Nephron (organoid): Measurements from ENCODE around the gene ASTN2.

Source experiments
- H3K27ac Mint-ChIP-seq, 3 experiments: 2 replicates each; pipeline ENCODE4 v1.8.0; 2020; ENCODE audit warnings: mixed read lengths in 3 of 3, mild to moderate bottlenecking in 2 of 3, moderate library complexity in 1 of 3
- H3K27me3 Mint-ChIP-seq: 2 replicates; pipeline ENCODE4 v1.8.0; 2021; ENCODE audit warnings: low read depth, mild to moderate bottlenecking, moderate library complexity, mixed read lengths
- H3K36me3 Mint-ChIP-seq: 2 replicates; pipeline ENCODE4 v1.8.0; 2020; ENCODE audit warnings: low read depth, mixed read lengths
- H3K4me1 Mint-ChIP-seq: 2 replicates; pipeline ENCODE4 v1.8.0; 2020; ENCODE audit warnings: mixed read lengths
- H3K4me3 Mint-ChIP-seq, 3 experiments: 2 replicates each; pipeline ENCODE4 v1.8.0; 2020; ENCODE audit warnings: mild to moderate bottlenecking in 3 of 3, mixed read lengths in 3 of 3, moderate library complexity in 2 of 3
- H3K9me3 Mint-ChIP-seq: 2 replicates; pipeline ENCODE4 v1.8.0; 2020; ENCODE audit warnings: mixed read lengths
- TF ChIP-seq, protein P1 (sequence below), 3 experiments: fragments of 200-600 bp; sonication (generic); IDR thresholded peaks; one replicate each; pipeline ENCODE4 v1.5.0; 2021; ENCODE audit warnings: antibody characterized with exemption in 3 of 3; ENCODE audit not compliant: unreplicated experiment in 3 of 3

Gene ASTN2

DNA sequence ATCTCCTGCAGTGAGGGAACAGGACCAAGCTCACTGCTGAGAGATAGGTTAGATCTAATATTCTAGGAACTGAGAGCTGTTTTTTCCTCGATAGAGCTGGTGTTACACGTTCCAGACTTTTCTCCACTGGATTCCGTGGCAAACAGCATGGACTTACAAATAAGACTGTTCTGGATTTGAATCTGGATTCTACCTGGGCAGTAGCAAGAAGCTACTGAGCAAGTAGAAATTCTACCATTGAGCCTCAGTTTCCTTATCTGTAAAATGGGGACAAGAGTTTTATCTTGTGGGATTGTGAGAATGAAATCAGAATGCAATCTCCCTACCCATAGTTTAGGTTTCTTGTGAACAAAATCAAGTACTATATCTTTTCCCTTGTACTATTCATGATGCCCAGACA is 966.4 kb downstream of the ASTN2 start:
- peaks cover 26% of the 10 kb centered on the region for H3K4me1 Mint-ChIP-seq
- no peaks in the 10 kb centered on the region for H3K36me3 Mint-ChIP-seq
- no peaks in the 10 kb centered on the region for H3K9me3 Mint-ChIP-seq
- no peak overlapping the region for H3K4me3 Mint-ChIP-seq
- H3K27ac Mint-ChIP-seq, result peak overlapping the region in 2 of 3 experiments; percentile 29 to 48
- no peaks in the 10 kb centered on the region for H3K27me3 Mint-ChIP-seq
- TF ChIP-seq, protein P1, sequence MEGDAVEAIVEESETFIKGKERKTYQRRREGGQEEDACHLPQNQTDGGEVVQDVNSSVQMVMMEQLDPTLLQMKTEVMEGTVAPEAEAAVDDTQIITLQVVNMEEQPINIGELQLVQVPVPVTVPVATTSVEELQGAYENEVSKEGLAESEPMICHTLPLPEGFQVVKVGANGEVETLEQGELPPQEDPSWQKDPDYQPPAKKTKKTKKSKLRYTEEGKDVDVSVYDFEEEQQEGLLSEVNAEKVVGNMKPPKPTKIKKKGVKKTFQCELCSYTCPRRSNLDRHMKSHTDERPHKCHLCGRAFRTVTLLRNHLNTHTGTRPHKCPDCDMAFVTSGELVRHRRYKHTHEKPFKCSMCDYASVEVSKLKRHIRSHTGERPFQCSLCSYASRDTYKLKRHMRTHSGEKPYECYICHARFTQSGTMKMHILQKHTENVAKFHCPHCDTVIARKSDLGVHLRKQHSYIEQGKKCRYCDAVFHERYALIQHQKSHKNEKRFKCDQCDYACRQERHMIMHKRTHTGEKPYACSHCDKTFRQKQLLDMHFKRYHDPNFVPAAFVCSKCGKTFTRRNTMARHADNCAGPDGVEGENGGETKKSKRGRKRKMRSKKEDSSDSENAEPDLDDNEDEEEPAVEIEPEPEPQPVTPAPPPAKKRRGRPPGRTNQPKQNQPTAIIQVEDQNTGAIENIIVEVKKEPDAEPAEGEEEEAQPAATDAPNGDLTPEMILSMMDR (IDR thresholded peaks at IDR 0.05; ENCODE audit: unreplicated experiment in 3 of 3), result no peak

DNA sequence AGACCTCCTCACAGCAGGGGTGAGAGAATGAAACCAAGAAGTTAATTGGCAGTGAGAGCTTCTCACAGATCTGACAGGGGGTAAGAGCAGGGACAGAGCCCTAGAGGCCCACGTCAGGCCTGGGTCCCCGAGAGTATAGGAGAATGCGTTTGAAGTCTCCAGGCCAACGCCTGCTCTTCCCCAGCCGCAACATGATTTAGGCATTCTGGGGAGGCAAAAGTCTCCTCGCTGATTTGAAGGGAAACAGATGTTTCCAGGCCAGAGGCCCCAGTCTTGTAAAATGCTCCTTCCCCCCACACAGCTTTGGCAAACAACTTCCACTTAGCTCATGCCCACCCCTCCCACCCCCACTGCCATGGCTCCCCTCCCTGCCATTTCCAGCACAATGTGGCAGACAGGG is 966.9 kb downstream of the ASTN2 start:
- H3K4me3 Mint-ChIP-seq, result no peak overlapping the region
- H3K27ac Mint-ChIP-seq, result peak overlapping the region; percentile 29 to 75 (median 48)
- no peaks in the 10 kb centered on the region for H3K9me3 Mint-ChIP-seq
- H3K36me3 Mint-ChIP-seq, result no peaks in the 10 kb centered on the region
- no peaks in the 10 kb centered on the region for H3K27me3 Mint-ChIP-seq
- TF ChIP-seq, protein P1 (IDR thresholded peaks at IDR 0.05; ENCODE audit: unreplicated experiment in 3 of 3), result no peak
- H3K4me1 Mint-ChIP-seq, result peaks cover 26% of the 10 kb centered on the region

DNA sequence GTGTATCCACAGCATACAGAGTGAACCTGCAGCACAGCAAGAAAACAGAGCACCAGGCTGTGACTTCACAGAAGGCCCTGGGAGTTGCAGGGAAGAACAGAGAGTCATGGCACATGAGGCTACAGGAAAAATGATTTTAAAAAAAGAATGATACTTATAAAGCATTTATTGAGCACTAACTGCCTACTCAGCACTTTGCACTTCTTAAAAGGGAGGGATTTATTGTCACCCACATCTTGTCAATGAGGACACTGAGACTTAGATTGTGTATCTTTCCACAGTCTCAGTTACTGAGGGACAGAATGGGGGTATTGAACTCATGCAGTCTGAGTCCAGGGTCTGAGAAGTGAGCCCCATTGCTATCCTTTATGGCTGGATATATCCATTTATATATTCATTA is 972.3 kb downstream of the ASTN2 start:
- no peak overlapping the region for H3K4me3 Mint-ChIP-seq

DNA sequence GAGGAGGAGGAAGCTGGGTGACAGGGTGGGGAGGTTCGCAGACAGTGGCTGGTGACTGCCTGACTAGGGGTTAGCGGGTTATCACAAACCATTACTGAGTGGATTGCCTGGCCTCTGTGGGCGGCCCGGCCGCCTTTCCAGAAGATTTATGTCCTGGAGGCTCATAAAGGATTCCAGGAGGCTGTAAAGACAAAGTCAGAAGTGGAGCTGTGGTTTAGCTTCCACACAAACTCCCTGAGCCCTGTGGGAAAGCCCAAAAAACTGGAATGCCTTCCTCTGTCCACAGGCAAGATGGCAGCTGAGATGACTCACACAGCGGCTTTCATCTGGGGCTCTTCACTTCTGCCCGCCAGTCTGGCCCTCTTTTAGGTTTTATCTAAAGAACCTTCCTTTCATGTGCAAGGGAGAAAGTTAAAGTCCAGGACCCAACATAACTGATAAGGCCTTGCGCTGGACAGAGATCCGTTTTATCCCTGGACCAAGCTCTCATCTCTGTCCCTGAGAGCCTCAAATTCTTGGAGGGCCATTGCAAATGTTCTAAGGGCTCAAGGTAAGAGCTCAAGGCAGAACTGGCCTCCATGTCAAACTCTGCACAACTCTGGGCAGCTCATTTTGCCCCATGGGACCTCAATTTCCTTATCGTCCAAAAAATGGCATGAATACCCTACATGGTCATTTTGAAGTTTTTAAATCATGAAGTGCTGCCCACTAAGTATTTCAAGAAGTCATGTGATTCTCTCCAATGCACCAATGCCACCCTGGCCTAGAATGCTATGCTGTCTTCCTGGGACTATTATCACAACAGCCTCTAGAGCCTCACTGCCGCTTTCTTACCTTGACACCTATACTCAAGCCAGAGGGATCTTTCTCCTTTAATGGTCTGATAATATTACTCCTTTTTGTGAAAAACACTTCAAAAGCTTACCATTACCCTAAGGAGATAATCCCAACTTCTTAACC is 977.2 kb downstream of the ASTN2 start:
- peaks cover 32% of the 10 kb centered on the region for H3K36me3 Mint-ChIP-seq
- H3K27ac Mint-ChIP-seq, result no peak overlapping the region
- no peak overlapping the region for H3K4me3 Mint-ChIP-seq
- no peaks in the 10 kb centered on the region for H3K4me1 Mint-ChIP-seq
- TF ChIP-seq, protein P1 (IDR thresholded peaks at IDR 0.05; ENCODE audit: unreplicated experiment in 3 of 3), result no peak
- peaks cover 13% of the 10 kb centered on the region for H3K27me3 Mint-ChIP-seq
- H3K9me3 Mint-ChIP-seq, result no peaks in the 10 kb centered on the region

More for the DNA sequence above, 972.3 kb downstream of the ASTN2 start:
- Mint-ChIP-seq H3K27ac (no peak overlapping the region), H3K27me3 (peaks cover 3% of the 10 kb centered on the region), H3K36me3 (peaks cover 28% of the 10 kb centered on the region), H3K9me3 (no peaks in the 10 kb centered on the region), H3K4me1 (peaks cover 5% of the 10 kb centered on the region)
- TF ChIP-seq, protein P1 (IDR thresholded peaks at IDR 0.05; ENCODE audit: unreplicated experiment in 3 of 3), result no peak

DNA sequence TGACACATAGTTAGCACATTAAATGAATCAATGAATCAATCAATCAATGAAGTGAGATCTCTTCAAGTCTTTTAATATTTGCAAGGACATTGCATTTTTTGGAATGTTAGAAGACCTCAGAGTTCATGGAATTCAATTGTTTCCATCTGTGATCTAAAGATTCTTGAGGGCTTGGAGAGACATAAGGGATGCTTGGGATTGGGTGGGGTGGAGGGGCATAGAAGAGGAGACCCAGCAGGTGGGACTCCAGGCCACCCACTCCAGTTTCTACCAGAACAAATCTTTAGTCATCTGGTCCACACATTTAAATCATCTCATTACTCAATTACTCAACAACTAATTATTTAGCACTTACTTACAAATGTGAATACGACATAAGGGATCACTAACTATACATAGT is 978.7 kb downstream of the ASTN2 start:
- H3K9me3 Mint-ChIP-seq, result no peaks in the 10 kb centered on the region
- H3K27me3 Mint-ChIP-seq, result peaks cover 12% of the 10 kb centered on the region
- no peaks in the 10 kb centered on the region for H3K4me1 Mint-ChIP-seq
- no peak overlapping the region for H3K27ac Mint-ChIP-seq
- H3K36me3 Mint-ChIP-seq, result peaks cover 30% of the 10 kb centered on the region
- H3K4me3 Mint-ChIP-seq, result no peak overlapping the region
- TF ChIP-seq, protein P1 (IDR thresholded peaks at IDR 0.05; ENCODE audit: unreplicated experiment in 3 of 3), result no peak
